Heart right ventricle (tissue), 16 donors: ENCODE measurements around the gene ZBED1. TPM values are rescaled to one million over a fixed set of nuclear protein-coding genes. Genes with fewer than 3 reads are reported as not detected.
"Not testable (repeated sequence)": the region's sequence is repeated elsewhere in the genome, so short reads cannot be mapped to it uniquely, and the experiment has no call there.

Source experiments
- ATAC-seq, 8 donors: fragments of 200-7000 bp; cut with Tn5 transposase; one replicate each; pipeline ENCODE4 v1.9.1; 2020; ENCODE audit warnings: mild to moderate bottlenecking in 8 of 8, moderate library complexity in 8 of 8, moderate number of reproducible peaks in 1 of 8
- DNase-seq, 2 donors: peaks; one replicate each; pipeline ENCODE4 v3.0.0-alpha.2; 2020
- H3K27ac ChIP-seq, 10 donors: fragments of 200-600 bp; sonication (generic) in 2 of 10; one replicate each; pipeline versions ENCODE4 v1.5.0 to v1.8.0; 2020 to 2022; ENCODE audit warnings: mild to moderate bottlenecking in 3 of 10
- H3K27me3 ChIP-seq, 7 donors: fragments of 200-600 bp; one replicate each; pipeline ENCODE4 v1.8.0; 2021 to 2022; ENCODE audit warnings: mild to moderate bottlenecking in 2 of 7
- H3K36me3 ChIP-seq, 9 donors: fragments of 200-600 bp; sonication (generic) in 1 of 9; one replicate each; pipeline versions ENCODE4 v1.5.0 to v1.8.0; 2020 to 2022; ENCODE audit warnings: mild to moderate bottlenecking in 2 of 9
- H3K4me1 ChIP-seq, 9 donors: fragments of 200-600 bp; sonication (generic) in 1 of 9; one replicate each; pipeline versions ENCODE4 v1.5.0 to v1.8.0; 2020 to 2022; ENCODE audit warnings: mild to moderate bottlenecking in 4 of 9
- H3K4me3 ChIP-seq, 10 donors: fragments of 200-600 bp; sonication (generic) in 2 of 10; one replicate each; pipeline versions ENCODE4 v1.5.0 to v1.8.0; 2020 to 2022; ENCODE audit warnings: mild to moderate bottlenecking in 7 of 10, moderate library complexity in 2 of 10
- H3K9me3 ChIP-seq, 11 donors: fragments of 200-600 bp in 10 of 11; sonication (generic) in 2 of 11; one replicate each; pipeline versions ENCODE4 v1.5.0 to v1.8.0; 2013 to 2022; ENCODE audit warnings: mild to moderate bottlenecking in 2 of 11, control low read depth in 1 of 11, moderate library complexity in 1 of 11
- CTCF ChIP-seq, 9 donors: fragments of 200-600 bp; sonication (generic) in 2 of 9; IDR thresholded peaks; one replicate each; pipeline versions ENCODE4 v1.5.0 to v1.8.0; 2021 to 2022; ENCODE audit warnings: antibody characterized with exemption in 9 of 9, mild to moderate bottlenecking in 5 of 9, moderate library complexity in 1 of 9
- WGBS, 2 donors: extraction: QIAGEN DNeasy Blood & Tissue Kit; methylation state at CpG; one replicate each; pipeline ENCODE4 v1.1.7; 2013; ENCODE audit warnings: inconsistent platforms in 1 of 2; 5-methylcytosine and 5-hydroxymethylcytosine counted together
- intact Hi-C, 10 donors: fragments of 100-400 bp; cut with DNase I; formaldehyde crosslinking; loops; one replicate each; pipeline versions ENCODE4 v1.11.1 to v1.14.2; 2022
- polyA plus RNA-seq, 2 donors: library from polyadenylated mRNA; stranded (reverse); fragments of 200-250 nt; gene quantifications; one replicate each; pipeline ENCODE4 v1.2.3, GENCODE V29; 2013
- total RNA-seq, 10 donors: library from RNA; stranded (reverse); fragmentation: NEBNext Ultra II Directional in 3 of 10; extraction: Animal tissue kit (Norgen Biotek cat#: 25700) in 3 of 10; gene quantifications; one replicate each; pipeline versions ENCODE4 v1.2.1 to v1.2.4, GENCODE V29; 2021 to 2023
- donor health status: Arrhythmogenic right ventricular cardiomyopathy.
- donor health status: ischemic (EF 13 %, LVEDD 7.1; RV severe dilation, severe dysfunction).
- donor health status: healthy with polysubstance abuse.
- donor health status: DM: no; HTN: yes; CAD: no.
- donor health status: DM: no; HTN: no; CAD: no.
- donor health status: ischemic (EF 25% LVEDD 6.9; RV normal size, moderate dysfunction).
- donor health status: ischemic (EF 25% LVEDD 5.7; RV mildly dilated, moderate dysfunction).
- donor health status: healthy.
- donor health status: DM: yes; HTN: yes; CAD: no.
- donor health status: Ischemic cardiomyopathy.
- donor health status: ischemic (EF 35%, LVEDD 5.7; RV mildly dilated, moderate dysfunction).
- donor health status: nonischemic (EF 11% LVEDD 7.7; RV severe dilation, severe dysfunction).
- donor health status: DM: yes; HTN: yes; CAD: no.
- donor health status: PGD.
- donor health status: ischemic (EF 29% LVEDD 5.4; RV normal size, mild dysfunction).
- donor health status: nonischemic (EF 23%, LVEDD 6.1; RV moderate dilation, normal function).

Gene ZBED1
- total and polyA plus RNA-seq, 12 donors, result 19.0 to 60.8 (median 53.1) TPM

- Histone ChIP-seq H3K36me3 (peaks cover 0 to 5% (median 0%) of the 10 kb centered on the region in 9 donors), H3K4me3 (no peak overlapping the region), H3K27ac (no peak overlapping the region), H3K27me3 (no peaks in the 10 kb centered on the region), H3K9me3 (peaks cover 0 to 5% (median 0%) of the 10 kb centered on the region in 11 donors), H3K4me1 (peaks cover 0 to 27% (median 6%) of the 10 kb centered on the region in 9 donors)
- intact Hi-C loops, result loop anchor here in 1 of 10 donors (10.0 kb wide), 1 partner anchor 65 kb away; no protein-coding TSS in a partner anchor
- DNase-seq (no peak), ATAC-seq (no peak)
- WGBS, 2 donors, result 97 to 98% methylated on average over 15 of the region's 15 CpGs
- TF ChIP-seq CTCF (IDR thresholded peaks at IDR 0.05), result no peak
Observed at GRCh38 chrX:2479420-2479780, 21.4 kb downstream of the ZBED1 start.

GRCh38 chrX:2478546-2479419 is 22.0 kb downstream of the ZBED1 start:
- WGBS, 2 donors, result 85 to 90% methylated on average over 21 of the region's 21 CpGs
- no peak for TF ChIP-seq CTCF (IDR thresholded peaks at IDR 0.05)
- peaks cover 0 to 21% (median 4%) of the 10 kb centered on the region in 9 donors for H3K4me1 ChIP-seq
- H3K27ac ChIP-seq, result no peak overlapping the region
- ATAC-seq (no peak), DNase-seq (no peak)
- H3K9me3 ChIP-seq, result peaks cover 0 to 5% (median 0%) of the 10 kb centered on the region in 11 donors
- no peaks in the 10 kb centered on the region for H3K27me3 ChIP-seq
- H3K4me3 ChIP-seq, result no peak overlapping the region
- peaks cover 0 to 5% (median 0%) of the 10 kb centered on the region in 9 donors for H3K36me3 ChIP-seq
- intact Hi-C loops, result loop anchor here in 1 of 10 donors (10.0 kb wide), 1 partner anchor 64 kb away; no protein-coding TSS in a partner anchor

- H3K4me1 ChIP-seq, result peaks cover 0 to 12% (median 0%) of the 10 kb centered on the region in 9 donors
- not testable (repeated sequence) for H3K27ac ChIP-seq, H3K36me3 ChIP-seq, H3K4me3 ChIP-seq, H3K9me3 ChIP-seq, ATAC-seq, H3K27me3 ChIP-seq, DNase-seq
- WGBS, 2 donors, result 94 to 95% methylated on average over 11 of the region's 11 CpGs
- intact Hi-C loops, result loop anchor here in 1 of 10 donors (10.0 kb wide), 1 partner anchor 63 kb away; no protein-coding TSS in a partner anchor
Observed at GRCh38 chrX:2477313-2477712, 23.5 kb downstream of the ZBED1 start.

- ATAC-seq (no peak), DNase-seq (no peak)
- intact Hi-C loops, result loop anchor here in 1 of 10 donors (10.0 kb wide), 1 partner anchor 60 kb away; no protein-coding TSS in a partner anchor
- no peak for TF ChIP-seq CTCF (IDR thresholded peaks at IDR 0.05)
- Histone ChIP-seq H3K36me3 (peaks cover 0 to 5% (median 0%) of the 10 kb centered on the region in 9 donors), H3K4me3 (no peak overlapping the region), H3K9me3 (peaks cover 0 to 5% (median 0%) of the 10 kb centered on the region in 11 donors), H3K4me1 (peaks cover 0 to 7% (median 0%) of the 10 kb centered on the region in 9 donors), H3K27me3 (no peaks in the 10 kb centered on the region), H3K27ac (no peak overlapping the region)
- 90 to 92% methylated on average over 18 of the region's 18 CpGs for WGBS, 2 donors
Observed at GRCh38 chrX:2474963-2475726, 25.6 kb downstream of the ZBED1 start.
